T-helper 17 cell (primary cell): Measurements from ENCODE around the gene NKTR. TPM values are rescaled to one million over a fixed set of nuclear protein-coding genes. Genes with fewer than 3 reads are reported as not detected.

Experiments used
- ATAC-seq: fragments of 150-1000 bp; cut with Tn5 transposase; 2 replicates; pipeline ENCODE4 v1.10.0; 2021; ENCODE audit warnings: mild to moderate bottlenecking, moderate library complexity
- DNase-seq, 3 donors: peaks; one replicate each; pipeline versions ENCODE4 v3.0.0 to v3.0.0-alpha.2; 2020 to 2021
- H3K9me3 ChIP-seq: one replicate; pipeline ENCODE4 v1.7.0; 2013; ENCODE audit warnings: low read length, mild to moderate bottlenecking; ENCODE audit not compliant: control insufficient read depth, poor library complexity, severe bottlenecking
- H3K27ac Mint-ChIP-seq: one replicate; pipeline ENCODE4 v1.8.0; 2022; ENCODE audit warnings: mild to moderate bottlenecking, moderate library complexity, mixed read lengths
- H3K27me3 Mint-ChIP-seq: one replicate; pipeline ENCODE4 v1.8.0; 2022; ENCODE audit warnings: mixed read lengths
- H3K36me3 Mint-ChIP-seq: one replicate; pipeline ENCODE4 v1.8.0; 2022; ENCODE audit warnings: low read depth, mixed read lengths
- H3K4me1 Mint-ChIP-seq: one replicate; pipeline ENCODE4 v1.8.0; 2022; ENCODE audit warnings: mild to moderate bottlenecking, mixed read lengths
- H3K4me3 Mint-ChIP-seq: one replicate; pipeline ENCODE4 v1.8.0; 2022; ENCODE audit warnings: mild to moderate bottlenecking, moderate library complexity, mixed read lengths
- total RNA-seq, 4 donors: library from RNA in 2 of 4; stranded (reverse) in 2 of 4; gene quantifications; one replicate each; pipeline ENCODE4 v1.2.3 and lab custom pipeline; 2022 to 2026

NKTR gene
- total RNA-seq, 2 donors from 2014 or later, result 240 to 241 TPM

GRCh38 chr3:42696356-42697288 is 96.1 kb downstream of the NKTR start:
- DNase-seq, result no peak
- Mint-ChIP-seq H3K27ac (no peak overlapping the region), H3K27me3 (no peaks in the 10 kb centered on the region), H3K36me3 (no peaks in the 10 kb centered on the region), H3K4me3 (no peak overlapping the region), H3K4me1 (peaks cover 14% of the 10 kb centered on the region)
- ATAC-seq, result no peak
- H3K9me3 ChIP-seq, result no peaks in the 10 kb centered on the region

DNA sequence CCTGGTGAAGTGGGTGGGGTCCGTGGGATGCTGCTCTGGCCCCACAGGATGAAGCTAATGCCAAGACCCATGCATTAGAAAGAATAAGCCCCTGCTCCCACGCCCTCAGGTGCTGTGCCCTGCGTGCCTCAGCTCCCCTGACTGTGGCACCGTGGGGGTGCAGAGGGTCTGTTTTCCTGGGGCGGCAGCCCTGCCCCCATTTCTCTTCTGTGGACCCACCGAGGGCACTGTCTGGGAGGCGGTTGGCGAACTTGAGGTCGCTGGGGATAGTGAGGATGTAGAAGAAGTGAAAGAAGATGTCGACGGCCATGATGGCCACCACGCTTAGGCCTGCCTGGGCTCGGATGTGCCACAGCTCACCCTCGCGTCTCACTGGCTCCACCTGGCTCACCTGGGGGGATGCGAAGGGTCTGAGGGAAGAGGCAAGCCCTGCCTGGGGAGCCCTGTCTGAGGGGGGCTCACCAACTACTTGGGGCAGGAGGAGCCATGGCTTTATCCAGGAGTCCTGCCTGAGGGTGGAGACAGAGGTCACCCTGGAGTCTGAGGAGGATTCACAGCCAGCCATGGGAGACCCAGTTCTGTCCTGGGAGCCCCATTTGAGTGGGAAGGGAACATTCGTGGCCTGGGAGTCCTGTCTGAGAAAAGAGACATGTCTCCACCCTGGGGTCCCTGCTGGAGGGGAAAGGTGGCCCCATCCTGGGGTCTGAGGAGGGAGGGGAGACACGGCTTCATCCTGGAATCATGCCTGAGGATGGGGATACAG is 97.0 kb downstream of the NKTR start:
- no peak for DNase-seq
- Mint-ChIP-seq H3K4me3 (no peak overlapping the region), H3K36me3 (no peaks in the 10 kb centered on the region), H3K27ac (no peak overlapping the region), H3K4me1 (peaks cover 14% of the 10 kb centered on the region), H3K27me3 (no peaks in the 10 kb centered on the region)
- ATAC-seq, result no peak
- no peaks in the 10 kb centered on the region for H3K9me3 ChIP-seq

Other genes with a start within 250 kb of the NKTR start
- gene LYZL4, start 190.1 kb upstream of the NKTR start, total RNA-seq, result not detected
- 10 to 100 TPM; 33.4 to 72.9 TPM for gene VIPR1, start 98.0 kb upstream of the NKTR start, total RNA-seq
- gene SEC22C, start 18.7 kb upstream of the NKTR start, total RNA-seq, result 10 to 100 TPM; 83.2 to 84.5 TPM
- gene SS18L2, start 9.8 kb upstream of the NKTR start, total RNA-seq, result 10 to 100 TPM; 42.7 to 49.1 TPM
- gene ZBTB47, start 53.0 kb downstream of the NKTR start, total RNA-seq, result 1 to 10 TPM in 1 of 2 donors, under 1 TPM in 1; 0.89 to 1.1 TPM
- gene KLHL40, start 84.9 kb downstream of the NKTR start, total RNA-seq, result not detected
- not detected for gene HHATL, start 102.1 kb downstream of the NKTR start, total RNA-seq
- under 1 TPM in 1 of 2 donors, not detected in 1; 0.94 TPM for gene CCDC13, start 172.6 kb downstream of the NKTR start, total RNA-seq
- gene HIGD1A, start 203.8 kb downstream of the NKTR start, total RNA-seq, result 10 to 100 TPM; 20.7 to 29.2 TPM
- under 1 TPM; 0.10 to 0.35 TPM for gene ACKR2, start 208.8 kb downstream of the NKTR start, total RNA-seq